NCI-H1105 treated with DMSO at 0.1 percent for 48 hours (cell line): ENCODE data around the gene ZNF646.

Source experiments
- DNase-seq: peaks from one replicate; lab custom pipeline; 2025; lab: John Stamatoyannopoulos, UW

Gene ZNF646

DNA sequence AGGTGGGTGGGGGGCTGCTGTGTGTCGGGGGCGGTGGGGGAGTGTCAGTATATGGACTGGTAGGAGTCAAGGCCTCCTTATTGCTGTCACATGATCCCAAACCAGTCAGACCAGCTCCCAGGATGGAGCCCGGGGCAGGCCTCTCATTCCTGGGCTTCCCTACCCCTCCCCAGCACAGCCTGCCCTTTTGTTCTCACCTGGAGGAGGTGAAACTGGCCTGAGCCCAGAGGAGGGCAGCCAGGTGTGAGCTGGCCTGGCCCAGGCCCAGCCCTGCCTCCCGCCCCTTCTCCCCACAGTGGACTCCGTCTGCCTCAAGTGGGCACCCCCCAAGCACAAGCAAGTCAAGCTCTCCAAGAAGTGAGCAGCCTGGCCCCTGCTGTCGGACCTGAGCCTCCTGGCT lies 56.7 kb downstream of the ZNF646 start:
- DNase-seq: no peak

DNA sequence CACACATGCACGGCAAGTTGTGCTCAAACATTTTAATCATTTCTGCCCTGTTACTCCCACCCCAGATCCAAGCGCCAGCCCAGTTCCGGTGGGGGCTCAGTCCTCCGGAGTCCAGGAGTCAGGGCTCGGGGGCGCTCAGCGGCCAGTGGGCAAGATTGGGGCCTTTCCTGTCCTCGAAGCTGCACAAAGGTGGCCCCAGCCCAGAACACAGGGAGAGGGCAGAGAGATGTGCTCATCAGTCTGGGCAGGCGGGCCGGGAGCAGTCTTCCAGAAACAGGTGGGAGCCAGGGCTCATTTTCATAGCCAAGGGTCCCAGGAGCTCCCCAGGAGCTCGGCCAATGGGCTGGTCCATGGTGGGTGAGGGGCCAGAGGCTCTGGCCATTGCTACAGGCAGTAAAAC lies 57.2 kb downstream of the ZNF646 start:
- no peak for DNase-seq

DNA sequence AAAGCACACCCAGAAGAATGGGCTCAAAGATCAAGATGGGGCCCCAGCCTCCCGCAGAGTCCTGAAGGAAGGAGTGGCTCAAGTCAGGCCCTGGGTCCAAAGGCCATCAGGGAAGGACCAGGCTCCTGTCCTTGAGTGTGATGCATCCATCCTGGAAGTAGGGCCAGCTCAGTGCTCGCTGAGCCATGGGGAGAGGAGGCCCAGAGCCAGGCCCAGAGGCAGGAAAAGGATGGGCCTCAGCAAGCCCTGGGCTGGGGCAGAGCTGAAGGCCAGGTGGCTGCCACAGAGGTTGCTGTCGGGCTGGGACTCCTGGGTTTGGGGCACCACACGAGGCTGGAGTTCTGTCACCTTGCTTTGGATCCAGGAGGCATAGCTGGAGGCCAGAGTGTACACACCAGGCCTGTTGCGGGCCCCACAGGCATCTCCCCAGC lies 57.6 kb downstream of the ZNF646 start:
- DNase-seq: no peak

DNA sequence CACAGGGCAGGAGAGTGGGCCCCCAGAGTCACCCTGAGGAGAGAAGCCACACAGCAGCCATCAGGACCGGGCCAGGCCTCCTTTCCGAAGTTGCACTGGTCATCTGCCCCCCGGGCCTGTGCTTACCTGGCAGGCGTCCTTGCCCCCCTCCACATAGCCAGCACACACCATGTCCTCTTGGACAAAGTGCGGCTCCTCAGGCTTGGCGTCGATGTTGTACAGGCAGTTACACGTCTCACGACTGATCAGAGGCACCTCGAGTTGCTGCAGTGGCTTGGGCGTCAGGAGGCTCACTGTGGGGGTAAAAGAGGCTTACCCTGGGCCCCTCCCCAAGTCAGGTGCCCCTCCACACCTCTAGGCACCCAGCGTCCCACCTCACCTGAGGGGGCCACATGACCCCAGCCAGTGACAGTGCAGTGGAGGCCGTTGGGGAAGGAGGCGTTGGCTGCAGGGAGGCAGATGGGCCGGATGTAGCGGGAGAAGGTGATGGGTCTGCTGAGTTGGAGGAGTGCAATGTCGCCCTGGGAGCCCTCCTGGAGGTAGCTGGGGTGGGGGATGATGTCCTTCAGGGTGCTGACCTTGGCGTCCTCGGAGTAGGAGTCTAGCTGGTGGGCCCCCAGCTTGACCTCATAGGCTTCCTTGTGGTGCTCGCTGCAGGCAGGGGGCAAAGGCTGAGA lies 58.2 kb downstream of the ZNF646 start:
- no peak for DNase-seq

DNA sequence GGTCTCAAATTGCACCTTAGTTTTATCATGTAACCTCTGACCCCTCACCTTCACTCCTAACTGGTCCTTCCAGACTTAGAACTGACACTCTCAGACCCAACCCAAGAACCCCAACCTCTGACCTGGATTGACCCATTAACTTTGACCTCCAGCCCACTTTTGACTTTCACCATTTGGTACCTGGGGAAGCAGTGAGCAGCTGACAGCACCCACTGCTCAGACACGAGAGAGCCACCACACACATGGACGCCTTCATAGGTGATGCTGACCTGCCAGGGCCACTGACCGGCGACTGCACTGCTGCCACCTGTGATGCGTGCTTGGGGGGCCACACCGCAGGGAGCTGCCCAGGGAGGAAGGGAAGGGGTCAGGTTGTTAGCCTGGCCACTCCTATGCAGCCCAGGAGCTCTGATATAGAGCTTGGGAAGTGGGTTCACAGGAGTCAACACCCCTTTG lies 58.9 kb downstream of the ZNF646 start:
- DNase-seq: no peak
